22Rv1 (cell line): ENCODE data around the gene COL18A1.
A peak's percentile ranks its signal among the peaks of the same experiment; 100 is the strongest.

Experiments
- CTCF ChIP-seq: fragments of 450-650 bp; IDR thresholded peaks from 2 replicates; pipeline ENCODE4 v1.5.1; 2017; ENCODE audit warnings: mild to moderate bottlenecking
- ZFX ChIP-seq: fragments of 450-650 bp; IDR thresholded peaks from 2 replicates; pipeline ENCODE4 v1.6.1; 2017; ENCODE audit warnings: antibody characterized with exemption, borderline replicate concordance

DNA sequence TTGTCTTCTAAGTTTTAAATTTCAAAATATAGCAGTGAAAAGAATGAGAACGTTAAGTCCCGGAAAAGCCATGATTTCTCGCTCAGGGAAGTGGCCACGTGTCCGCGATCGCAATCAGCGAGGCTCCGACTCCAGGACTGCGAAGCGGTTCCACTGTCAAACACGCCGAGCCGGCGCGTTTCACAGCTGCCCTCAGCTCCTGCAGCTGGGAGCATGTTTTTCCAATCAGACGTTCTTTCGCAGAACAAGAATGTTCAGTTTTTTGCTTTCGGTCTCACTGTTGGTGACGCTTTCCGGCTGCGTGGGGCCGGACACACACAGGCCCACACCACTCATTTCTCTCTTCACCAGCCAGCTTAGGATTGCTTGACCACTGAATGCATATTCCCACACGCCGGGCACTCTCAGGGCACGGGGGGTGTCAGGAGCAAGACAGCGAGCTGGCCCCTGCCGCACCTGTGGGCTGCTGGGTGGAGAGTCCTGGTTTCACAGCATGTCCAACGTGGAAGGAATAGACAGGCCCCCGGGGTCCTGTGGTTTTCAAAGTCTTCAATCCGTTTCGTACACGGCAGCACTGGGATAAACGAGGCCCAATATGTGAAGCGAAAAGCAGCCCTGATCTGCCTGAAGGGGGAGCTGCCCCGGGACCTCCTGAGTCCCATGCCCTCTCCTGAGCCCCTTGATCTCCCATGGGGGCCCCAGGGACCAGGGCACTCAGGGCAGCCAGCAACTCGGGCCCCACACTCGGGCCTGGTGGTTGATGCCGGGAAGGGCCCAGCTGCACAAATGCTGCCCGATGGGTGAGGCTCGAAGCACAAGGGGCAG lies 47.3 kb upstream of the COL18A1 start:
- TF ChIP-seq CTCF (0 out of 2 replicates have a peak, but pooled peaks have one; percentile 14), ZFX (no peak)
